DMS153 treated with DMSO at 0.1 percent for 48 hours (cell line): ENCODE data around the gene OR4E2.
"Not testable (repeated sequence)": the region's sequence is repeated elsewhere in the genome, so short reads cannot be mapped to it uniquely, and the experiment has no call there.

ENCODE experiments used
- DNase-seq: peaks from one replicate; lab custom pipeline; 2025; ENCODE audit not compliant: unreplicated experiment; lab: John Stamatoyannopoulos, UW

The OR4E2 gene, protein sequence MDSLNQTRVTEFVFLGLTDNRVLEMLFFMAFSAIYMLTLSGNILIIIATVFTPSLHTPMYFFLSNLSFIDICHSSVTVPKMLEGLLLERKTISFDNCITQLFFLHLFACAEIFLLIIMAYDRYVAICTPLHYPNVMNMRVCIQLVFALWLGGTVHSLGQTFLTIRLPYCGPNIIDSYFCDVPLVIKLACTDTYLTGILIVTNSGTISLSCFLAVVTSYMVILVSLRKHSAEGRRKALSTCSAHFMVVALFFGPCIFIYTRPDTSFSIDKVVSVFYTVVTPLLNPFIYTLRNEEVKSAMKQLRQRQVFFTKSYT

DNA sequence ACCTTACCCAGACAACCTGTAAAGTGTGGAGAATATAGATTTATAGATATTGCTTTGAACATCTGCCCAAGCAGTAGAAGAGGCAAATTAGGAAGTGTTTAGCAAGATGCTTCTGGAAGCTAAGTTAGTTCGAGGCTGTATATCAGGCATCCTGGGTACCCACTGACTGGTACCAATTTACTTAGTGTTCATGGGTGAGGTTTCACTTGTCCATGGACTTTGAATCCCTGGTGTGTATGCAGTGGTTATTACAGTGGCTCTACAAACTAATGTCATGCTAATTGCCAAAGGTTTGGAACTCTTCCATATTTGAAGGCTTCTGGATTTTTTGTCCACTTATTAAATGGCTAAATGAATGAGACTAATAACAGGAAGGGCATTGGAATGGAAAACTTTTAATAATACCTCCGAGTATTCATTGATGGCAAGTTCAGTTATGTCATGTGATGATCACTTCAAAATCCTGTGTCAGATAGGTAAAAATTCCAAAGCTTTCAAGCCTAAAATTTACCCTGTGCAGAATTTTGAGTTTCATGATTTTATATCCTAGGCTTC, at the start of gene OR4E2:
Gene OR4E2 (plus strand): TSS at position 505 of the 555 bp plus-strand sequence. CDS start 11,248 bp downstream, outside the sequence.
- no peak for DNase-seq

DNA sequence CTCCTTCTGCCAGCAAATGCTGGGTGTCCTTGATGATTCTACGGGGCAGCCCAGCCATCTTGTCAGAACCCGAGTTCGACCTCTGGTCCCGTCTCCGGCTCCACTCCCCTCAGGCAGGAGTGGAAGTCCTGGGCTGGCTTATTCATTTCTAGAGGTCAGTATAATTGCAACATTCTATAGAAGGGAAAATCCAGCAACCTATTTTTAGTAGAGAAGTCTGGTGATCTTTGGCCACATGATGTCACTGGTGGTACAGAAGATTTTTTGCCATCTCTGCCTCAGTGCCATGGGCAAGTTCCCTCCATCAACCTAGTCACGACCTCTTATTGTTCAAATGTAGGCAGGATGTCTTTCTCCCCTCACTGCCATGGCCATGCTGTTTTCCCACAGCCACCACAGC, 41.3 kb upstream of the OR4E2 start:
- no peak for DNase-seq

DNA sequence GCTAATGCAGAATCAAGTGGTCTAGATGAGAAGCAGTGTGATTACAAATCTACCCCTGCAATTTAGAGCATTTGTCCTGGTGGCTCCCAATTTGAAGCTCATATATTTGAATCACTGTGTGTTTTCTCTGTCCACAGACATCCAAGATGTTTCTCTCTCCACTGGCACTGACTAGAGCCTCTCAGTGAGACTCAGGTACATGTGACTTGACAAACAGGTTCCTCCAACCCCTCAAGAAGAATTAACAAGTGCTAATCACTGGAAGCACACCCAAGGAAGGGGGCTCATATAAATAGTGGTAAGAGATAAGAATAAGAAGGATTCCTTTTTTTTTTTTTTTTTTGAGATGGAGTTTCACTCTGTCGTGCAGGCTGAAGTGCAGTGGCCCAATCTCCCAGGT, 39.4 kb upstream of the OR4E2 start:
- no peak for DNase-seq

DNA sequence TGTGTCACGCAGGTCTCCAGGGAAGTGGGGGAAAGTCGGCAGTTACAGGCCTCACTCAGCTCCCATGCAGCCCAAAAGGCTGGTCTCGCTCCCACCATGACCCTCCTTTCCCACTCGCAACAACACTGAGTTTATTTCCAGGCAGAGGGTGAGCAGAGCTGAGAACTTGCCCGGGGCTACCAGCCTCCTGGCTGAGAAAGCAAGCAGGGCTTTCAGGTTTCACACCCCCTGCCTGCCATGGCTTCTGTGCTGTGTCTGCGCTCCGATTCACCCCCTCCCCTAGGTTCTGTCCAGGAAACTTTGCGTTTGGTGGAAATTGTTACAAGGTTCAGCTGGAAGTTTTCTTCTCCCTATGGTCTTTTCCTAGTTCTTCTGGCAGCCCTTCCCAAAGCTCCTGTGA, 36.0 kb upstream of the OR4E2 start:
- no peak for DNase-seq

- no peak for DNase-seq
Measured at GRCh38 chr14:21626491-21627230, 27.0 kb upstream of the OR4E2 start.

DNA sequence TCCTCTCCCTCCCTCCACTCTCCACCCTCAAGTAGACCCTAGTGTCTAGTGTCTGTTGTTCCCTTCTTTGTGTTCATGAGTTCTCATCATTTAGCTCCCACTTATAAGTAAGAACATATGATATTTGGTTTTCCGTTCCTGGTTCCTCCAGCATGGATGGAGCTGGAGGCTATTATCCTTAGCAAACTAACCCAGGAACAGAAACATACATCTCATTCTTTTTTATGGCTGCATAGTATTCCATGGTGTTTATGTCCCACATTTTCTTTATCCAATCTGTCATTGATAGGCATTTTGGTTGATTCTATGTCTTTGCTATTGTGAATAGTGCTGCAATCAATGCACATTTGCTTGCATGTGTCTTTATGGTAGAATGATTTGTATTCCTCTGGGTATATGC, 23.1 kb upstream of the OR4E2 start:
- not testable (repeated sequence) for DNase-seq

GRCh38 chr14:21631084-21631483, 22.6 kb upstream of the OR4E2 start:
- no peak for DNase-seq

- DNase-seq: no peak
Measured at GRCh38 chr14:21634840-21635239, 18.8 kb upstream of the OR4E2 start, which contains the start of gene OR10G2. Gene OR10G2 (minus strand): TSS chr14:21634940. CDS start chr14:21634842, 98 bp downstream.

DNA sequence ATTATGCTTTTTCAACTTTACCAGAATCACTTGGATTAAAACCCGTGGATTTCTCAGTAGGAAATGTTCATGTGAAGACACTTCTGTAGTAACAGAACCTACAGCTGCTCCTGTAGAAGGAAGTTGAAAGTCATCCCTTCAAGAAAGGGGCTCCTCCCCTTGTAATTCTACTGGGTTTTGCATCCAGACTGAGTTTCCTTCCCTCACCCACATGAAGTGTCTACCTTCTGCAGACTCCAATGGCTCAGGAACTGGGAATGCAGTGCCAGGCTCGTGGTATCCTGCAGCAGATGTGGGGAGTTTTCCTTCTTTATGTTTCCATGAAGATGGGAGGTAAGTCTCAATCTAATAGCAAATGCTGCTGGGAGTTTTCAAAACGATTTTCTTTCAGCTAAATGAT, 11.0 kb upstream of the OR4E2 start:
- no peak for DNase-seq

GRCh38 chr14:21643407-21643806, 10.2 kb upstream of the OR4E2 start:
- no peak for DNase-seq

DNA sequence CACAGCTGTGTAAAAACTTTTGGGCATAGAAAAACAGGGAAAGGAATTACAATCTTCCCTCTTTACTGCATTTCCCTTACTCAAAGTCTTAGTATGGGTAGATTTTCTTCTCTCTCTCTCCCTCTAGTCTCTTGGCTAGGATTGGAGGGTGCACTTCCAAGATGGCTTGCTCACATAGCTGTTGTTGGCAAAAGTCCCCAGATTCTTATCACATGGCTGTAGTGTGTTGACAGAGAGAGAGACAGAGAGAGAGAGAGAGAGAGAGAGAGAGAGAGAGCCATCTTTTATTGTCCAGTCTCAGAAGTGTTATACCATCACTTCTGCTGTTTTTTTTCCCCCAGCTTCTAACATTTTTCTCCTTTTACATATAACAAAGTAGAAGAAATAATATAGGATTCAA, 6.3 kb upstream of the OR4E2 start:
- DNase-seq: no peak

GRCh38 chr14:21652209-21652808, 1.3 kb upstream of the OR4E2 start:
- no peak for DNase-seq

DNA sequence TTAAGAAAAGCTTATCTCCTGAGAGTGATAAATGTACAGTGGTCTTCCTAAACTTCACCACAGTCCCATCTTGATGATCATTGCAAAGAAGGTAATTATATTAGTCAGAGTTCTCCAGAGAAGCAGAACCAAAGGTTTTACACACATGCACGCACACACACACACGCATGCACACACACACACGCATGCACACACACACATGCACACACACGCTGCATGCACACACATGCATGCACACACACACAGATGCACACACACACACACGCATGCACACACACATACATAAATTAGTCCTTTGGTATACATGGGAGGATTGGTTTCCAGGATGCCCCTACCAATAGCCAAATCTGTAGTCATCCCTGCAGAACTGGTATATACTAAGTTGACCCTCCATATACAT, 580 bp downstream of the OR4E2 start:
- DNase-seq: no peak

DNA sequence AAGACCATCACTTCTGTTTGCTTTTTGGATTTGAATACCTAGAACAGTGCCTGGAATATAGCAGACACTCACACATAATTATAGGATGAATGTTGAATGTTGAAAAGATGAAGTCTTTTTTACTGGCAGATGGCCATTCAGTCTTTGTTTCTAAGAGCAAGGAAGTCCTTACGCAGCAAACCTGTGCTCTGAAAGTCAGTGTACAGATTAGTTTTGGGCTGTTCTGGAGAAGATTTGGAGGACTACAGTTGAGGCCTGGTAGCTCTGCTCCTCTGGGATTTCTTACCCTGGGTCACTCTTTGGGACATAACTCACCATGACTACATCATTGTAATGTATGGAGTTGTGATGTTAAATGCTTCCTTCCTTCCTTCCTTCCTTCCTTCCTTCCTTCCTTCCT, 3.3 kb downstream of the OR4E2 start:
- DNase-seq: no peak

DNA sequence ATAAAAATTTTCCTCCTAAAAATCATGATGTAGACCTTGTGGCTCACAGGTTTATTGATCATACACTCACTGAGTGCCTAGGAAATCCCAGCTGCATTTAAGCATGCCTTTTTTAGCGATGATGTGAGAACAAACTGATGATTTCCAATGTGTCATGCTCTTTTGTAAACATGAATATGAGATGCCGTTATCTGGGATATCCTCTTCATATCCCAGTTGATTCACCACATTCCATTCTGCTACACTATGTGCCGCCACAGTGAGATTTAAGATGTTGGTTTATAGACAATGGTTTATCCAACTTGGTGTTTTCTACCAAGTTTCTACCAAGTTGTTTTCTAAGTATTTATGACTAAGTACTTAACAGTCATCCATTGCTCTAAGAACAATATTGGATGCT, 14.7 kb downstream of the OR4E2 start:
- DNase-seq: no peak

- no peak for DNase-seq
Measured at GRCh38 chr14:21669284-21669683, 15.6 kb downstream of the OR4E2 start.

GRCh38 chr14:21671371-21671770, 17.7 kb downstream of the OR4E2 start:
- DNase-seq: no peak

- no peak for DNase-seq
Measured at GRCh38 chr14:21672116-21672515, 18.5 kb downstream of the OR4E2 start.

DNA sequence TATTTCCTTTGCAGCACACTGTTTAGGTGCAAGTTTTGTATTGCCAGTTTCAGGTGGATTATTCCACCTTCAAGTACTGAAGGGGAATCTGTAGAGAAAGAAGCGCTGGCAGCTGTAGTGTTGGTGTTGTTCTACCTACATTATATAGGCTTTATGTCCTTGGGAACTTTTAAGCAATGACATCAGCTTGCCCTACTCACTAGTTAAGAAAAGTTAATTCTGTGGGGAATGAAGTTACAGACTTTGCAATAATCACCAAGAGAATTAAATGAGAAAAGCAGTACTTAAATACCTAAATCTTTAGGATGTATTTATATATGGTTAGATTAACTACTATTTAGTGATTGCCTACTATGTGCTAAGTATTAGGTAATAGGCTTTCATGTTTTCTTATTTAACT, 20.1 kb downstream of the OR4E2 start, which contains the start of gene OR4E1:
Gene OR4E1 (minus strand): TSS at position 101 of the 400 bp plus-strand sequence. CDS start 2,883 bp downstream, outside the sequence.
- DNase-seq: no peak

DNA sequence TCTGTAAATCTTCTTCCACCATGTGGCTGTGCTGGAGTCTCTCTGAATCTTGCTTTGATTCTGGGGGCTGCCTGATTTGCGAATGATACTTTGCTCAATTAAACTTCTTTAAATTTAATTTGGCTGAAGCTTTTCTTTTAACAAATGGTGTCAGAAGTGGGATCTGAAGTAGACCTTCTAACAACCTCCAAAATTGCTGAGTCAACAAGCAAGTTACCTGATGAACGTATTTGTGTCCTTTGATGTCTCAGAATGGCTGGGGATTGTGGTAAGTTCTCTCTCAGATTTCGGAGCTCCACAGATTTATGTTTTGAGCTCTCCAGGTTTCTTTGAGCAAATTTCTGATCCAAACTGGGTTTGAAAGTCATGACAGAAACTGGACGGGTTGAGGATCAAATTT, 21.9 kb downstream of the OR4E2 start:
- no peak for DNase-seq

DNA sequence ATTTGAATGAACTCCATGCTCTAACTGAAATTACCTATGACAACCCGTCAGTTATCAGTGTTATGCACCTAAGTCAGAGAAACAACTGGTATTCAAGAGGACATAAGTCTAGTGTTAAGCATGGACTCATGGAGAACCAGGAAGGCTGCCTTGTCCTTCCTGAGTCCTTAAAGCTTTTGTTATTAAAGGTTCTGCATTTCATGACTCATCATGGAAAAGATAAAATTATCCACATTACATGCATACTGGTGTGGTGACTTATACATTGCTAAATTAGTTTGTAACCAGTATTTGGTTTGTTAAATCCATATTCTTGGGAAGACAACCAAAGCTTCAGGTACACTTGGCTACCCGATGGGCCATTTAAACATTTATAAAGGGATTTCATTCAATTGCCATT, 26.4 kb downstream of the OR4E2 start:
- DNase-seq: no peak

- no peak for DNase-seq
Measured at GRCh38 chr14:21686468-21686867, 32.8 kb downstream of the OR4E2 start.
